Measurements from ENCODE around the gene KIAA1614.

The KIAA1614 gene

DNA sequence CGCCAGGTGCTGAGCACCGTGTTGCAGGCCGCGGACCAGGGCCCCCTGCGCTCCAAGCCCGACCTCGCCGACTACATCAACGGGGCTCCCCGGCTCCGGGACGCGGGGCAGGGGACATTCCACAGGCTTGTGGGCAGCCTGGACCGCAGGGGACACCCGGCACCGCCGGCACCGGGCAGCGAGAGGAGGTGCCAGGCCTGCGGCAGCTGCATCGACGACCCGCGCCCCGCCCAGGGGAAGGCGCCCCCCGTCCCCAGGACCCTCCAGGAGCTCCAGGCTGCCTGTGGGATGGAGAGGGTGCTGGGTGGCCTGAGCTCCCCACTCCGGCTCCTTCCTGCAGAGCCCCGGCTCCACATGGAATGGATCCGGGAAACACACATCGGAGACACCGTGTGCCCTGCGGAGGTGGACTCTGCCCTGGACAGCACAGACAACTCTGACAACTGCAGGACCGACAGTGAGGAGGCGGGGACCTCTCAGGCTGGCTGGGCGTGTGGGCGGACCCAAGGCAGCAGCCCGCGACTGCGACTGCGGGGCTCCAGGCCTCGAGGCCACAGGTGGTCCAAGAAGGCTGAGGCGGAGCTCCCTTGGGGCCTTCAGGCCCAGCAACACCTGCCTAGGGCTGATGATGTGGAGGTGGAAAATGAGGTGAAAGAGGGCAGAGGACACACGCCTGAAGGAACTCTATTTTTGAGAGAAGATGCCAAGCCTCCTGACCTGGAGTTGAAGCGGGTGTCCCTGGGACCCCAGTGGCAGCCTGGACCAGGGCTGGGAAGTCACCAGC, 22.8 kb downstream of the KIAA1614 start:
- Histone ChIP-seq H3K36me3 (ENCODE audit: control insufficient read depth, insufficient read depth, low read length) (no peaks in the 10 kb centered on the region), H3K27me3 (ENCODE audit: control insufficient read depth, insufficient read depth, low read length) (no peaks in the 10 kb centered on the region), H3K9me3 (ENCODE audit: control insufficient read depth, insufficient read depth, low read length) (no peaks in the 10 kb centered on the region), H3K4me1 (ENCODE audit: control insufficient read depth, insufficient read depth, low read length) (no peaks in the 10 kb centered on the region), H3K9ac (ENCODE audit: low read depth, low read length) (no peak overlapping the region), H3K27ac (ENCODE audit: low read depth, low read length) (no peak overlapping the region), H3K4me3 (ENCODE audit: low read depth, low read length) (no peak overlapping the region)

DNA sequence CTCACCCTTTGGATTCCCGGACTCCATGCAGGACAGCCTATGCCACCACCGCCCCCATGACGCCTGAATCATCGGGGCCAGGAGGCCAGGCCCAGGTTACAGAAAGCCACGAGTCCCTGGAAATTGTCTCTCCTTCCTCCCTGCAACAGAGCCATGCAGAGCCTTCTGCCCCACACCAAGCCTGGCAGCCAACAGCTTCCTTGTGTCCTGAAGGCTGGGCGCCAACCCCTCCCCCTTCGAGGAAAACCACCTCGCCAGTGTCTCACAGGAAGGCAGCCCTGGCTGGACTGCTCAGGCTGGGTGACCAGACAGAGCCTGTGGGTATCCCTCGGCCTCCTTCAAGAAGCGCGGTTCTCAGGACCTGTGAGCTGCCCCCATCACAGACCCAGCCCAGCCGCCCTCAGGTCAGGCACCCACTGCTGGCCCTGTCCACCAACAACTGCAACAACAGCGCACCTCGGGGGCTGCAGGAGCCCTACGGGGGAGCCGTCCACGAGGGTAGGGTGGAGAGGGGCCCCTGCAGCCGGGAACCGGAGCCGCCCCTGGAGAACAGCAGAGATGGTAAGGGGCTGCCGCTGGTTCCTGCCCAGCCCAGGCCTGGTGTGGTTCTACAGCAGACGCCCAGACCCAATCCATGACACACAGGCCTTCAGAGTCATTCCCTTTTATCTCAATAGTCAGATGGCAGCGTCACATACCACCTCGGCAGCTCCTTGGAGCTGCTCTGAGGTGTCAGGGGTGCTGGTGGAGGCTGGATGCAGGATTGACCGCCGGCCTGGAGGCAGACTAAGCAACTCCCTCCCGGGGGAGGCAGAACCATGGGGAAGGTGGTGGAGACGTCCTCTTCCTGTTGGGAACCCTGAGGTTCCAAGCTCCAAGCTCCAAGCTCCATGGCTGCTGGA, 23.7 kb downstream of the KIAA1614 start:
- Histone ChIP-seq H3K36me3 (ENCODE audit: control insufficient read depth, insufficient read depth, low read length) (no peaks in the 10 kb centered on the region), H3K4me1 (ENCODE audit: control insufficient read depth, insufficient read depth, low read length) (no peaks in the 10 kb centered on the region), H3K9ac (ENCODE audit: low read depth, low read length) (no peak overlapping the region), H3K4me3 (ENCODE audit: low read depth, low read length) (no peak overlapping the region), H3K27ac (ENCODE audit: low read depth, low read length) (no peak overlapping the region), H3K9me3 (ENCODE audit: control insufficient read depth, insufficient read depth, low read length) (no peaks in the 10 kb centered on the region), H3K27me3 (ENCODE audit: control insufficient read depth, insufficient read depth, low read length) (no peaks in the 10 kb centered on the region)

DNA sequence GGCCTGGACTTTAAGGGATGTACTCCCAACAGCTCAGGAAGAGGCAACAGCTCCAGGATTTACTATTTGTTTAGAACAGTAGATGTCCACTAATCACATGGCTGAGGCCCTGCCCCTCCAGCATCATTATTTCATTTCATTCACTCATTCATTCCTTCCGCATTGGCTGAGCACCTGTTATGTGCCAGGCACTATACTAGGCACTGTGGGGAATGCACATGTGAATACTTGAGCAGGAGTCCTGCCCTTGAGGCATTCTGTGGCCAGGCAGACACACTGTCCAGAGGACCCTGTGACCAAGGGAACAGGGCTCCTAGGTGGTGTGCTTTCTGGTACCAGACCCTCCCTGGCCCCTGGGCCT, 24.3 kb downstream of the KIAA1614 start:
- Histone ChIP-seq H3K9me3 (ENCODE audit: control insufficient read depth, insufficient read depth, low read length) (no peaks in the 10 kb centered on the region), H3K36me3 (ENCODE audit: control insufficient read depth, insufficient read depth, low read length) (no peaks in the 10 kb centered on the region), H3K4me1 (ENCODE audit: control insufficient read depth, insufficient read depth, low read length) (no peaks in the 10 kb centered on the region), H3K4me3 (ENCODE audit: low read depth, low read length) (no peak overlapping the region), H3K27me3 (ENCODE audit: control insufficient read depth, insufficient read depth, low read length) (no peaks in the 10 kb centered on the region), H3K9ac (ENCODE audit: low read depth, low read length) (no peak overlapping the region), H3K27ac (ENCODE audit: low read depth, low read length) (no peak overlapping the region)

DNA sequence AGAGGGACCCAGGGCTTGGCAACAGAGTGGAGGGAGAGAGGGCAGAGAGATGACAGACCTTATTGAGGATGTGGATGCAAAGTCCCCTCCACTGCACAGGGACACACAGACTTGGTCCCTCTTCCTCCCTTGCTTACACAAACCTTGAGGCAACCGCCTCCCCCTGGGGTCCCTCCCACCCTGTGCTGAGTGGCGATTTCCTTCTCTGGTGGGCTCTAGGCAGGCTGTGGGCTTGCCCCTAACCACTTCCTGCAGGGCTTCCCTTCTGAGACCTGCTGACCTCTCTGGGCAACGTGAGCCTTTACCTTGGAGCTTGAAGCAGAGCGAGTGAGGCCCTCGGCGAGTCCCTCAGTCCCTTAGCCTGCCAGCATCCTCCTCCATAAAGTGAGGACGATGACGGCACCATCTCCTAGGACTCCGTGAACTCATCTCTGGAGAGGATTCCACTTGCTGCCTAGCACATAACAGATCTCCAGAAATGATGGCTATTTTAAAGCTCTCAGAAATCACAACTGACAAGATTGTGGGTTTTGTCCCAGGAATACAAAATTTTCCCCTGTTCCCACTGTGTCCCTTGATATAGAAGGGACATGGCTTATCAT, 25.0 kb downstream of the KIAA1614 start:
- Histone ChIP-seq H3K9me3 (ENCODE audit: control insufficient read depth, insufficient read depth, low read length) (no peaks in the 10 kb centered on the region), H3K27me3 (ENCODE audit: control insufficient read depth, insufficient read depth, low read length) (no peaks in the 10 kb centered on the region), H3K4me3 (ENCODE audit: low read depth, low read length) (no peak overlapping the region), H3K9ac (ENCODE audit: low read depth, low read length) (no peak overlapping the region), H3K27ac (ENCODE audit: low read depth, low read length) (no peak overlapping the region), H3K4me1 (ENCODE audit: control insufficient read depth, insufficient read depth, low read length) (peaks cover 4% of the 10 kb centered on the region; the same call in 1 of the 2 replicates), H3K36me3 (ENCODE audit: control insufficient read depth, insufficient read depth, low read length) (no peaks in the 10 kb centered on the region)

DNA sequence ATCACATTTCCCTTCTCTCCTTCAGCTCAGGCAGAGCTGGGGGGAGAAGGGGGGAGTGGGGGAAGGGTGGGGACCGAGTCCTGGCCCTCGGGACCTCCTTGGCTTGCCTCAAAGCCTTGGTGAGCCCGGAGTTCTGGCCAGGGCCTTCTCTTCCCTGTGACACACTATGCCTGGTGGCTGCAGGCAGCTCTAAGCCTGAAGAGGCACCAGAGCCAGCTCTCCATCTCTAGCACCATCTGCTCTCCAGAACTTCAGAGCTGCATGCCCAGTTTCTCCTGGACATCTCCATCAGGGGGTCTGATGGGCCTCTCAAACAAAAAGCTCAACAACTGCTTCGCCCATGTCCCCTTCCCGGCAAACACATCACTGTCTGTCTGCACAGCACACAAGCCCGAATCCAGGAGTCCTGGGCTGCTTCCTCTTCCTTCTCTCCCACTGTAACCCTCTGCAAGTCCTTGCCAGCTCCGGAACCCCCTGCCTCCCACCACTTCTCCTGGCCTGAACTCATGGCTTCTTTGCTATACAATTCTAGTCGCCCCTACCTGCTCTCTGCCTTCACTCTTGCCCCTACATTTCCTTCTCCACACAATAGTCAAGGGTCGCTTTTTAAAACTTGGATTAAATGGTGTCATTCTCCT, 26.5 kb downstream of the KIAA1614 start:
- Histone ChIP-seq H3K27me3 (ENCODE audit: control insufficient read depth, insufficient read depth, low read length) (no peaks in the 10 kb centered on the region), H3K9me3 (ENCODE audit: control insufficient read depth, insufficient read depth, low read length) (no peaks in the 10 kb centered on the region), H3K4me1 (ENCODE audit: control insufficient read depth, insufficient read depth, low read length) (peaks cover 4% of the 10 kb centered on the region; the same call in 1 of the 2 replicates), H3K9ac (ENCODE audit: low read depth, low read length) (no peak overlapping the region), H3K4me3 (ENCODE audit: low read depth, low read length) (no peak overlapping the region), H3K36me3 (ENCODE audit: control insufficient read depth, insufficient read depth, low read length) (no peaks in the 10 kb centered on the region), H3K27ac (ENCODE audit: low read depth, low read length) (no peak overlapping the region)

DNA sequence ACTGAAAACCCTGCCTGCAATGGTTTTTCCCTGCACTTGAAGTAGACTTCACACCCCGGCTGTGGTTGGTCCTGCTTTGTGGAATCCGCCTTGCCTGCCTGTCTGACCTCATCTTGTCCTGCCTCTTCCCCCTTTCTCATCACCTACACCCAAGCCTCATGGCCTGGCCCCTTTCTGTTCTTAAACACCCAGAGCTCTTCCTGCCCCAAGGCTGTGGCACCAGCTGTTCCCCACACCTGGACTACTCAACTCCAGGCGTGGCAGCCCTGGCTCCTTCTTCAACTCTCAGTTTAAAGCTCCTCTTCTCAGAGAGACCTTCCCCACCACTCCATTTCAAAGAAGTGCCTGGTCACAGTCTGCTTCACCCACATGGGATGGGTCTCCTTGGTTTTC, 27.0 kb downstream of the KIAA1614 start:
- Histone ChIP-seq H3K9ac (ENCODE audit: low read depth, low read length) (no peak overlapping the region), H3K4me1 (ENCODE audit: control insufficient read depth, insufficient read depth, low read length) (peaks cover 4% of the 10 kb centered on the region; the same call in 1 of the 2 replicates), H3K36me3 (ENCODE audit: control insufficient read depth, insufficient read depth, low read length) (no peaks in the 10 kb centered on the region), H3K4me3 (ENCODE audit: low read depth, low read length) (no peak overlapping the region), H3K9me3 (ENCODE audit: control insufficient read depth, insufficient read depth, low read length) (no peaks in the 10 kb centered on the region), H3K27me3 (ENCODE audit: control insufficient read depth, insufficient read depth, low read length) (no peaks in the 10 kb centered on the region), H3K27ac (ENCODE audit: low read depth, low read length) (no peak overlapping the region)

DNA sequence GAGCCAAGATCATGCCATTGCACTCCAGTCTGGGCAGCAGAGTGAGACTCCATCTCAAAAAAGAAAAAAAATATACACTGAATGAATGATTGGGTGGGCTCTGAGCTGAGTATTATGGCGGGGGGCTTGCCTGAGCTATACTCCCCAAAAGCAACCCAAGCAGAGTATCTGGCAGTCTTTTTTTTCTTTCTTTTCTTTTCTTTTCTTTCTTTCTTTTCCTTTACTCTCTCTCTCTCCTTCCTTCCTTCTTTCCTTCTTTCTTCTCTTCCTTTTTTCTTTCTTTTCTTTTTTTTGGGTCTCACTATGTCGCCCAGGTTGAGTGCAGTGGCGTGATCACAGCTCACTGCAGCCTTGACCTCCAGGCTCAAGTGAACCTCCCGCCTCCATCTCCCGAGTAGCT, 27.7 kb downstream of the KIAA1614 start:
- no peak overlapping the region for H3K27ac ChIP-seq (ENCODE audit: low read depth, low read length)
- H3K36me3 ChIP-seq (ENCODE audit: control insufficient read depth, insufficient read depth, low read length) = no peaks in the 10 kb centered on the region
- no peaks in the 10 kb centered on the region for H3K9me3 ChIP-seq (ENCODE audit: control insufficient read depth, insufficient read depth, low read length)
- H3K27me3 ChIP-seq (ENCODE audit: control insufficient read depth, insufficient read depth, low read length) = no peaks in the 10 kb centered on the region
- no peak overlapping the region for H3K4me3 ChIP-seq (ENCODE audit: low read depth, low read length)
- peaks cover 4% of the 10 kb centered on the region; the same call in 1 of the 2 replicates for H3K4me1 ChIP-seq (ENCODE audit: control insufficient read depth, insufficient read depth, low read length)
- no peak overlapping the region for H3K9ac ChIP-seq (ENCODE audit: low read depth, low read length)

DNA sequence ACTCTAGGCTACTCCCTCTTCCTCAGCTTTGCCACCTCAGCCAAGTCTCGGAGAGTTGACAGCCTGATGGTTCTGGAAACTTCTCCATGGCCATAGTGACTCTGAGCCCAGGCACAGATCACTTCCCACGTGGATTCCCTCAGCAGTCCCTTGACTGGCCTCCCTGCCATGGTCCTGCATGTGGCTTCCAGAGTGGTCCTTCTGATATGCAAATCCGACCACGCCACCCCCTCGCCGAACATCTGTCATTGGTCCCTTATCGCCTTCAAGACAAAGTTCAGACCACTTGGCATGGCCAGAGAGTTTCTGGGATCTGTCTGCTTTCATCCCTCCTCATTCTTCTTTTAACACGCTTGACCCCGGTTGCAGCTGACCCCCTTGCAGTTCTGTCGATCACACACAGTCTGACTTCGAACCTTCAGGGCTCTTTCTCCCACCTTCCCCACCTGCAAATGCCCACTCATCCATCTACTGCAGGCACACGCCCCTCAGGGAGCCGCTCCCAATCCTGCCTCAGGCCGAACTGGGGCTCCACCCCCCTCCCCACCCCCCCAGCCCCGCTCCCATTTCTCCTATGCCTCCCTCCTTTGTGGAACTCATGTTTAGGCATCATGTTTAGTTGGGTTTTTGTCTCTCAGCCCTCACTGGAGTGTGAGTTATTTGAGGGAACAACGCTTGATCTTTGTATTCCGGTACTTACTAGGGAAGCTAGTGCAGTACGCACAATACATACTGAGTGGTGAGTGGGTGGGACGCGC, 29.0 kb downstream of the KIAA1614 start:
- H3K27me3 ChIP-seq (ENCODE audit: control insufficient read depth, insufficient read depth, low read length) = no peaks in the 10 kb centered on the region
- no peak overlapping the region for H3K27ac ChIP-seq (ENCODE audit: low read depth, low read length)
- H3K4me1 ChIP-seq (ENCODE audit: control insufficient read depth, insufficient read depth, low read length) = peaks cover 4% of the 10 kb centered on the region; the same call in 1 of the 2 replicates
- H3K4me3 ChIP-seq (ENCODE audit: low read depth, low read length) = no peak overlapping the region
- no peaks in the 10 kb centered on the region for H3K36me3 ChIP-seq (ENCODE audit: control insufficient read depth, insufficient read depth, low read length)
- H3K9me3 ChIP-seq (ENCODE audit: control insufficient read depth, insufficient read depth, low read length) = no peaks in the 10 kb centered on the region
- no peak overlapping the region for H3K9ac ChIP-seq (ENCODE audit: low read depth, low read length)

DNA sequence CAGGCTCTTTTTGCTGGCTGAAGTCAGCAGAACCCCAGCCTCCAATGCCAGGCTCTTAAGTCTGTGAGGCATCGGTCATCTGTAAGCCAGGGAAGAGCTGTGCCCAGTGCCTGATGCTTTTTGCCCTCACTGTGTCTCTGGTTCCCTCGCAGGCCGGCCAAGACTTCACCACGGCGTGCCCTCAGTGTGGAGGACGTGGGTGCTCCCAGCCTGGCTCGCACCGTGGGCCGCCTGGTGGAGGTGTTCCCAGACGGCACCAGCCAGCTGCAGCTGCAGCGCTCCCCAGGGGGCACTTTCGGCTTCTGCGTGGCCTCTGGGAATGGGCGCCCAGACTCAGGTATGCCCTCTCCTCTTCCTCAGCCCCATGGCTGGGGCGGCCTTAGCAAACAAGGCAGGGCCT, 32.5 kb downstream of the KIAA1614 start:
- Histone ChIP-seq H3K27ac (ENCODE audit: low read depth, low read length) (no peak overlapping the region), H3K4me1 (ENCODE audit: control insufficient read depth, insufficient read depth, low read length) (peaks cover 4% of the 10 kb centered on the region; the same call in 1 of the 2 replicates), H3K9ac (ENCODE audit: low read depth, low read length) (no peak overlapping the region)

DNA sequence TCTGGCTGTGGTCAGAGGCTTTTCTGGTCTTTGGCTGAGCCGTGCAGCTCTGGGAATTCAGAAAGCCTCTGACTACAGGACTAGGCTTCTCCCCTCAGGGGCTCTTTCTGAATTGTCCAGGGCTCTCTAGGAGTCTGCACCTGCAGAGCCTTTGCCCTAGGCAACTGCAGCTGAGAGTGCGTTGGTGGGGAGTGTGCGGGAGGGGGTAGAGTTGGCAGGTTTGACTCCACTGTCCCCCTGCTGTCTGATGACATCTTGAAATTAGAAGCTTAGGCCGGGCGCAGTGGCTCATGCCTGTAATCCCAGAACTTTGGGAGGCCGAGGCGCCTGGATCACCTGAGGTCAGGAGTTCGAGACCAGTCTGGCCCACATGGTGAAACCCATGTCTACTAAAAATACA, 32.9 kb downstream of the KIAA1614 start:
- Histone ChIP-seq H3K9ac (ENCODE audit: low read depth, low read length) (no peak overlapping the region), H3K36me3 (ENCODE audit: control insufficient read depth, insufficient read depth, low read length) (peaks cover 6% of the 10 kb centered on the region), H3K9me3 (ENCODE audit: control insufficient read depth, insufficient read depth, low read length) (no peaks in the 10 kb centered on the region), H3K4me1 (ENCODE audit: control insufficient read depth, insufficient read depth, low read length) (peaks cover 4% of the 10 kb centered on the region; the same call in 1 of the 2 replicates), H3K27ac (ENCODE audit: low read depth, low read length) (no peak overlapping the region), H3K4me3 (ENCODE audit: low read depth, low read length) (no peak overlapping the region), H3K27me3 (ENCODE audit: control insufficient read depth, insufficient read depth, low read length) (no peaks in the 10 kb centered on the region)

More for the DNA sequence above, 32.5 kb downstream of the KIAA1614 start:
- H3K27me3 ChIP-seq (ENCODE audit: control insufficient read depth, insufficient read depth, low read length) = no peaks in the 10 kb centered on the region
- H3K9me3 ChIP-seq (ENCODE audit: control insufficient read depth, insufficient read depth, low read length) = no peaks in the 10 kb centered on the region
- peaks cover 3% of the 10 kb centered on the region; the same call in 1 of the 2 replicates for H3K36me3 ChIP-seq (ENCODE audit: control insufficient read depth, insufficient read depth, low read length)
- no peak overlapping the region for H3K4me3 ChIP-seq (ENCODE audit: low read depth, low read length)
